H1 (cell line): ENCODE data around the gene INPP4B. TPM values are rescaled to one million over a fixed set of nuclear protein-coding genes. Genes with fewer than 3 reads are reported as not detected.

ENCODE experiments used
- JUN ChIP-seq: IDR thresholded peaks from 2 replicates; pipeline ENCODE4 v1.6.1; 2011; ENCODE audit warnings: low read depth, mild to moderate bottlenecking, improper control_type of control experiment, low read length
- POU5F1 ChIP-seq: IDR thresholded peaks from 2 replicates; pipeline ENCODE4 v1.6.1; 2011; ENCODE audit warnings: low read depth, mild to moderate bottlenecking, low read length, moderate library complexity
- RBBP5 ChIP-seq: IDR thresholded peaks from 2 replicates; pipeline ENCODE4 v1.7.1; 2012; ENCODE audit warnings: low read depth, mild to moderate bottlenecking, inconsistent platforms, low read length, moderate library complexity, borderline replicate concordance
- RFX5 ChIP-seq: IDR thresholded peaks from 2 replicates; pipeline ENCODE4 v1.6.1; 2011; ENCODE audit warnings: low read depth, low read length, improper control_type of control experiment, borderline replicate concordance
- SIN3A ChIP-seq, 2 experiments: IDR thresholded peaks in 1 of 2; conservative IDR thresholded peaks in 1 of 2; 2 replicates each; pipeline ENCODE4 v1.6.1; 2011 to 2012; ENCODE audit warnings: low read length in 2 of 2, improper control_type of control experiment in 1 of 2, low read depth in 1 of 2, mild to moderate bottlenecking in 1 of 2
- SRF ChIP-seq: IDR thresholded peaks from 2 replicates; pipeline ENCODE4 v1.6.1; 2011; ENCODE audit warnings: mild to moderate bottlenecking, low read depth, low read length, moderate library complexity
- polyA plus RNA-seq, 7 experiments: library from polyadenylated mRNA; depleted of rRNA in 3 of 7; stranded (reverse) in 5 of 7; unstranded in 2 of 7; fragments of >200 nt in 5 of 7; fragments of 200-250 nt in 2 of 7; gene quantifications; 1 replicate in 5 of 7; 2 replicates in 1 of 7; 4 replicates in 1 of 7; pipeline versions ENCODE4 v1.2.1 to v1.2.3, GENCODE V29; 2011 to 2013; ENCODE audit warnings: missing spikeins in 2 of 7, mixed read lengths in 2 of 7
- total RNA-seq: library from RNA; stranded (reverse); fragmentation: NEBNext Ultra II Directional; extraction: Animal tissue kit (Norgen Biotek cat#: 25700); gene quantifications from 2 replicates; pipeline ENCODE4 v1.2.1, GENCODE V29; 2021
- TF ChIP-seq, protein P1 (sequence below): fragments of 300-600 bp; sonication (generic); IDR thresholded peaks from 2 replicates; pipeline ENCODE4 v1.7.1; 2012; ENCODE audit warnings: low read length, moderate library complexity, mild to moderate bottlenecking, inconsistent platforms; ENCODE audit not compliant: insufficient replicate concordance

INPP4B gene
- total and polyA plus RNA-seq, 2 of the 8 experiments (the other 6 are each of a cell fraction or from before 2014, with no cell fraction given) = 0.11 to 0.54 TPM

GRCh38 chr4:142348613-142349021, 497.5 kb downstream of the INPP4B start (continued):
- TF ChIP-seq, protein P1, sequence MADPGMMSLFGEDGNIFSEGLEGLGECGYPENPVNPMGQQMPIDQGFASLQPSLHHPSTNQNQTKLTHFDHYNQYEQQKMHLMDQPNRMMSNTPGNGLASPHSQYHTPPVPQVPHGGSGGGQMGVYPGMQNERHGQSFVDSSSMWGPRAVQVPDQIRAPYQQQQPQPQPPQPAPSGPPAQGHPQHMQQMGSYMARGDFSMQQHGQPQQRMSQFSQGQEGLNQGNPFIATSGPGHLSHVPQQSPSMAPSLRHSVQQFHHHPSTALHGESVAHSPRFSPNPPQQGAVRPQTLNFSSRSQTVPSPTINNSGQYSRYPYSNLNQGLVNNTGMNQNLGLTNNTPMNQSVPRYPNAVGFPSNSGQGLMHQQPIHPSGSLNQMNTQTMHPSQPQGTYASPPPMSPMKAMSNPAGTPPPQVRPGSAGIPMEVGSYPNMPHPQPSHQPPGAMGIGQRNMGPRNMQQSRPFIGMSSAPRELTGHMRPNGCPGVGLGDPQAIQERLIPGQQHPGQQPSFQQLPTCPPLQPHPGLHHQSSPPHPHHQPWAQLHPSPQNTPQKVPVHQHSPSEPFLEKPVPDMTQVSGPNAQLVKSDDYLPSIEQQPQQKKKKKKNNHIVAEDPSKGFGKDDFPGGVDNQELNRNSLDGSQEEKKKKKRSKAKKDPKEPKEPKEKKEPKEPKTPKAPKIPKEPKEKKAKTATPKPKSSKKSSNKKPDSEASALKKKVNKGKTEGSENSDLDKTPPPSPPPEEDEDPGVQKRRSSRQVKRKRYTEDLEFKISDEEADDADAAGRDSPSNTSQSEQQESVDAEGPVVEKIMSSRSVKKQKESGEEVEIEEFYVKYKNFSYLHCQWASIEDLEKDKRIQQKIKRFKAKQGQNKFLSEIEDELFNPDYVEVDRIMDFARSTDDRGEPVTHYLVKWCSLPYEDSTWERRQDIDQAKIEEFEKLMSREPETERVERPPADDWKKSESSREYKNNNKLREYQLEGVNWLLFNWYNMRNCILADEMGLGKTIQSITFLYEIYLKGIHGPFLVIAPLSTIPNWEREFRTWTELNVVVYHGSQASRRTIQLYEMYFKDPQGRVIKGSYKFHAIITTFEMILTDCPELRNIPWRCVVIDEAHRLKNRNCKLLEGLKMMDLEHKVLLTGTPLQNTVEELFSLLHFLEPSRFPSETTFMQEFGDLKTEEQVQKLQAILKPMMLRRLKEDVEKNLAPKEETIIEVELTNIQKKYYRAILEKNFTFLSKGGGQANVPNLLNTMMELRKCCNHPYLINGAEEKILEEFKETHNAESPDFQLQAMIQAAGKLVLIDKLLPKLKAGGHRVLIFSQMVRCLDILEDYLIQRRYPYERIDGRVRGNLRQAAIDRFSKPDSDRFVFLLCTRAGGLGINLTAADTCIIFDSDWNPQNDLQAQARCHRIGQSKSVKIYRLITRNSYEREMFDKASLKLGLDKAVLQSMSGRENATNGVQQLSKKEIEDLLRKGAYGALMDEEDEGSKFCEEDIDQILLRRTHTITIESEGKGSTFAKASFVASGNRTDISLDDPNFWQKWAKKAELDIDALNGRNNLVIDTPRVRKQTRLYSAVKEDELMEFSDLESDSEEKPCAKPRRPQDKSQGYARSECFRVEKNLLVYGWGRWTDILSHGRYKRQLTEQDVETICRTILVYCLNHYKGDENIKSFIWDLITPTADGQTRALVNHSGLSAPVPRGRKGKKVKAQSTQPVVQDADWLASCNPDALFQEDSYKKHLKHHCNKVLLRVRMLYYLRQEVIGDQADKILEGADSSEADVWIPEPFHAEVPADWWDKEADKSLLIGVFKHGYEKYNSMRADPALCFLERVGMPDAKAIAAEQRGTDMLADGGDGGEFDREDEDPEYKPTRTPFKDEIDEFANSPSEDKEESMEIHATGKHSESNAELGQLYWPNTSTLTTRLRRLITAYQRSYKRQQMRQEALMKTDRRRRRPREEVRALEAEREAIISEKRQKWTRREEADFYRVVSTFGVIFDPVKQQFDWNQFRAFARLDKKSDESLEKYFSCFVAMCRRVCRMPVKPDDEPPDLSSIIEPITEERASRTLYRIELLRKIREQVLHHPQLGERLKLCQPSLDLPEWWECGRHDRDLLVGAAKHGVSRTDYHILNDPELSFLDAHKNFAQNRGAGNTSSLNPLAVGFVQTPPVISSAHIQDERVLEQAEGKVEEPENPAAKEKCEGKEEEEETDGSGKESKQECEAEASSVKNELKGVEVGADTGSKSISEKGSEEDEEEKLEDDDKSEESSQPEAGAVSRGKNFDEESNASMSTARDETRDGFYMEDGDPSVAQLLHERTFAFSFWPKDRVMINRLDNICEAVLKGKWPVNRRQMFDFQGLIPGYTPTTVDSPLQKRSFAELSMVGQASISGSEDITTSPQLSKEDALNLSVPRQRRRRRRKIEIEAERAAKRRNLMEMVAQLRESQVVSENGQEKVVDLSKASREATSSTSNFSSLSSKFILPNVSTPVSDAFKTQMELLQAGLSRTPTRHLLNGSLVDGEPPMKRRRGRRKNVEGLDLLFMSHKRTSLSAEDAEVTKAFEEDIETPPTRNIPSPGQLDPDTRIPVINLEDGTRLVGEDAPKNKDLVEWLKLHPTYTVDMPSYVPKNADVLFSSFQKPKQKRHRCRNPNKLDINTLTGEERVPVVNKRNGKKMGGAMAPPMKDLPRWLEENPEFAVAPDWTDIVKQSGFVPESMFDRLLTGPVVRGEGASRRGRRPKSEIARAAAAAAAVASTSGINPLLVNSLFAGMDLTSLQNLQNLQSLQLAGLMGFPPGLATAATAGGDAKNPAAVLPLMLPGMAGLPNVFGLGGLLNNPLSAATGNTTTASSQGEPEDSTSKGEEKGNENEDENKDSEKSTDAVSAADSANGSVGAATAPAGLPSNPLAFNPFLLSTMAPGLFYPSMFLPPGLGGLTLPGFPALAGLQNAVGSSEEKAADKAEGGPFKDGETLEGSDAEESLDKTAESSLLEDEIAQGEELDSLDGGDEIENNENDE = no peak
- no peak for TF ChIP-seq SIN3A (conservative IDR thresholded peaks at IDR 0.05 in 1 of 2, IDR thresholded peaks at IDR 0.05 in 1 of 2; ENCODE audit: low read depth in 1 of 2, low read length in 2 of 2)
- TF ChIP-seq JUN = no peak
- no peak for TF ChIP-seq POU5F1
- no peak for TF ChIP-seq SRF
- TF ChIP-seq RFX5 = no peak
- TF ChIP-seq RBBP5 = no peak
